Dendritic cell treated with granulocyte-macrophage colony-stimulating factor and Interleukin-4, amounts not matched to agents 40 ng/mL and 50 ng/mL, for 4 days (primary cell): ENCODE data around the gene CCND2.

Source experiments
- H3K27ac Mint-ChIP-seq: one replicate; pipeline ENCODE4 v1.8.0; 2022; ENCODE audit warnings: mild to moderate bottlenecking, mixed read lengths
- H3K27me3 Mint-ChIP-seq: one replicate; pipeline ENCODE4 v1.8.0; 2022; ENCODE audit warnings: mild to moderate bottlenecking, mixed read lengths
- H3K36me3 Mint-ChIP-seq: one replicate; pipeline ENCODE4 v1.8.0; 2022; ENCODE audit warnings: low read depth, mixed read lengths
- H3K4me1 Mint-ChIP-seq: one replicate; pipeline ENCODE4 v1.8.0; 2022; ENCODE audit warnings: low read depth, mixed read lengths
- H3K4me3 Mint-ChIP-seq: one replicate; pipeline ENCODE4 v1.8.0; 2022; ENCODE audit warnings: mild to moderate bottlenecking, moderate library complexity, mixed read lengths
- H3K9me3 Mint-ChIP-seq: one replicate; pipeline ENCODE4 v1.8.0; 2022; ENCODE audit warnings: mixed read lengths
- intact Hi-C: fragments of 100-400 bp; cut with micrococcal nuclease; formaldehyde crosslinking; loops from one replicate; pipeline ENCODE4 v1.15.0; 2022

The CCND2 gene

GRCh38 chr12:4300883-4301282, 27.3 kb downstream of the CCND2 start:
- no peak overlapping the region for H3K4me3 Mint-ChIP-seq
- H3K9me3 Mint-ChIP-seq: no peaks in the 10 kb centered on the region
- H3K4me1 Mint-ChIP-seq: peaks cover 10% of the 10 kb centered on the region
- no peak overlapping the region for H3K27ac Mint-ChIP-seq
- no peaks in the 10 kb centered on the region for H3K27me3 Mint-ChIP-seq
- H3K36me3 Mint-ChIP-seq: peaks cover 30% of the 10 kb centered on the region
- intact Hi-C loops: loop anchor here (10.0 kb wide), 1 partner anchor 224 kb away; no protein-coding TSS in a partner anchor

GRCh38 chr12:4301932-4302501, 28.5 kb downstream of the CCND2 start:
- Mint-ChIP-seq H3K9me3 (no peaks in the 10 kb centered on the region), H3K4me3 (no peak overlapping the region), H3K27ac (no peak overlapping the region), H3K27me3 (no peaks in the 10 kb centered on the region), H3K36me3 (peaks cover 30% of the 10 kb centered on the region), H3K4me1 (peaks cover 10% of the 10 kb centered on the region)
- intact Hi-C loops: loop anchor here (10.0 kb wide), 1 partner anchor 223 kb away; no protein-coding TSS in a partner anchor

- intact Hi-C loops: loop anchor here (10.0 kb wide), 1 partner anchor 222 kb away; no protein-coding TSS in a partner anchor
- Mint-ChIP-seq H3K27ac (no peak overlapping the region), H3K9me3 (no peaks in the 10 kb centered on the region), H3K4me1 (peaks cover 12% of the 10 kb centered on the region), H3K4me3 (no peak overlapping the region), H3K27me3 (no peaks in the 10 kb centered on the region), H3K36me3 (peaks cover 30% of the 10 kb centered on the region)
Measured at GRCh38 chr12:4302881-4303280, 29.3 kb downstream of the CCND2 start.

- H3K4me1 Mint-ChIP-seq: peaks cover 11% of the 10 kb centered on the region
- no peaks in the 10 kb centered on the region for H3K9me3 Mint-ChIP-seq
- no peak overlapping the region for H3K27ac Mint-ChIP-seq
- H3K36me3 Mint-ChIP-seq: peaks cover 30% of the 10 kb centered on the region
- H3K4me3 Mint-ChIP-seq: no peak overlapping the region
- no peaks in the 10 kb centered on the region for H3K27me3 Mint-ChIP-seq
- intact Hi-C loops: loop anchor here (10.0 kb wide), 1 partner anchor 221 kb away; no protein-coding TSS in a partner anchor
Measured at GRCh38 chr12:4303750-4304149, 30.2 kb downstream of the CCND2 start.

- Mint-ChIP-seq H3K4me3 (no peak overlapping the region), H3K4me1 (peaks cover 6% of the 10 kb centered on the region), H3K9me3 (no peaks in the 10 kb centered on the region), H3K36me3 (peaks cover 9% of the 10 kb centered on the region), H3K27me3 (no peaks in the 10 kb centered on the region), H3K27ac (no peak overlapping the region)
- intact Hi-C loops: loop anchor here (5.0 to 10.0 kb wide), 2 partner anchors 115 to 217 kb away; no protein-coding TSS in a partner anchor
Measured at GRCh38 chr12:4307593-4308333, 34.2 kb downstream of the CCND2 start.

GRCh38 chr12:4308334-4308950, 34.9 kb downstream of the CCND2 start:
- H3K27me3 Mint-ChIP-seq: no peaks in the 10 kb centered on the region
- intact Hi-C loops: loop anchor here (5.0 to 10.0 kb wide), 2 partner anchors 114 to 216 kb away; no protein-coding TSS in a partner anchor

GRCh38 chr12:4311776-4312175, 38.2 kb downstream of the CCND2 start:
- Mint-ChIP-seq H3K9me3 (no peaks in the 10 kb centered on the region), H3K27ac (no peak overlapping the region), H3K27me3 (no peaks in the 10 kb centered on the region), H3K36me3 (no peaks in the 10 kb centered on the region), H3K4me3 (no peak overlapping the region), H3K4me1 (peaks cover 6% of the 10 kb centered on the region)
- intact Hi-C loops: no loop called here

More at GRCh38 chr12:4308334-4308950, 34.9 kb downstream of the CCND2 start:
- Mint-ChIP-seq H3K9me3 (no peaks in the 10 kb centered on the region), H3K4me1 (peaks cover 6% of the 10 kb centered on the region), H3K36me3 (peaks cover 2% of the 10 kb centered on the region), H3K27ac (no peak overlapping the region), H3K4me3 (no peak overlapping the region)

- intact Hi-C loops: no loop called here
- Mint-ChIP-seq H3K9me3 (no peaks in the 10 kb centered on the region), H3K4me1 (peaks cover 6% of the 10 kb centered on the region), H3K27ac (no peak overlapping the region), H3K27me3 (no peaks in the 10 kb centered on the region), H3K36me3 (no peaks in the 10 kb centered on the region), H3K4me3 (no peak overlapping the region)
Measured at GRCh38 chr12:4312251-4312650, 38.7 kb downstream of the CCND2 start.

- Mint-ChIP-seq H3K4me1 (peaks cover 33% of the 10 kb centered on the region), H3K27me3 (peaks cover 4% of the 10 kb centered on the region), H3K4me3 (peak overlapping the region; percentile 98), H3K9me3 (no peaks in the 10 kb centered on the region), H3K27ac (peak overlapping the region; percentile 98), H3K36me3 (peaks cover 21% of the 10 kb centered on the region)
- intact Hi-C loops: loop anchor here (5.0 kb wide), 4 partner anchors 33 to 448 kb away; partner anchors contain the start of genes PARP11 and RAD51AP1
Measured at GRCh38 chr12:4320497-4320852, 46.9 kb downstream of the CCND2 start.

GRCh38 chr12:4320853-4321701, 47.5 kb downstream of the CCND2 start, which contains the start of gene TIGAR:
Gene TIGAR, plus strand, starts transcription at chr12:4321213. Its CDS starts 59 bp downstream, at chr12:4321272.
- peaks cover 4% of the 10 kb centered on the region for H3K27me3 Mint-ChIP-seq
- intact Hi-C loops: loop anchor here (5.0 kb wide), 4 partner anchors 34 to 449 kb away; partner anchors contain the start of genes PARP11 and RAD51AP1
- peaks cover 21% of the 10 kb centered on the region for H3K36me3 Mint-ChIP-seq
- H3K27ac Mint-ChIP-seq: peak within 1 kb of the TSS; percentile 98
- H3K4me1 Mint-ChIP-seq: peaks cover 38% of the 10 kb centered on the region
- peak within 1 kb of the TSS; percentile 98 for H3K4me3 Mint-ChIP-seq
- H3K9me3 Mint-ChIP-seq: no peaks in the 10 kb centered on the region

GRCh38 chr12:4322726-4323125, 49.2 kb downstream of the CCND2 start:
- H3K4me1 Mint-ChIP-seq: peaks cover 38% of the 10 kb centered on the region
- no peaks in the 10 kb centered on the region for H3K9me3 Mint-ChIP-seq
- H3K4me3 Mint-ChIP-seq: peak overlapping the region; percentile 72
- intact Hi-C loops: loop anchor here (5.0 kb wide), 4 partner anchors 35 to 450 kb away; partner anchors contain the start of genes PARP11 and RAD51AP1
- H3K36me3 Mint-ChIP-seq: peaks cover 21% of the 10 kb centered on the region
- peak overlapping the region; percentile 98 for H3K27ac Mint-ChIP-seq
- H3K27me3 Mint-ChIP-seq: peaks cover 4% of the 10 kb centered on the region
